Loucy (cell line): ENCODE measurements around the gene PLEKHG4.

Experiments
- CTCF ChIP-seq: fragments of 200-600 bp; sonication (generic); conservative IDR thresholded peaks from 2 replicates; pipeline ENCODE4 v1.5.1; 2014; ENCODE audit warnings: mild to moderate bottlenecking, antibody characterized with exemption, low read length
- EZH2phosphoT487 ChIP-seq: fragments of 200-600 bp; IDR thresholded peaks from 2 replicates; pipeline ENCODE4 v1.6.1; 2018; ENCODE audit warnings: antibody characterized with exemption, mild to moderate bottlenecking, moderate library complexity, borderline replicate concordance

DNA sequence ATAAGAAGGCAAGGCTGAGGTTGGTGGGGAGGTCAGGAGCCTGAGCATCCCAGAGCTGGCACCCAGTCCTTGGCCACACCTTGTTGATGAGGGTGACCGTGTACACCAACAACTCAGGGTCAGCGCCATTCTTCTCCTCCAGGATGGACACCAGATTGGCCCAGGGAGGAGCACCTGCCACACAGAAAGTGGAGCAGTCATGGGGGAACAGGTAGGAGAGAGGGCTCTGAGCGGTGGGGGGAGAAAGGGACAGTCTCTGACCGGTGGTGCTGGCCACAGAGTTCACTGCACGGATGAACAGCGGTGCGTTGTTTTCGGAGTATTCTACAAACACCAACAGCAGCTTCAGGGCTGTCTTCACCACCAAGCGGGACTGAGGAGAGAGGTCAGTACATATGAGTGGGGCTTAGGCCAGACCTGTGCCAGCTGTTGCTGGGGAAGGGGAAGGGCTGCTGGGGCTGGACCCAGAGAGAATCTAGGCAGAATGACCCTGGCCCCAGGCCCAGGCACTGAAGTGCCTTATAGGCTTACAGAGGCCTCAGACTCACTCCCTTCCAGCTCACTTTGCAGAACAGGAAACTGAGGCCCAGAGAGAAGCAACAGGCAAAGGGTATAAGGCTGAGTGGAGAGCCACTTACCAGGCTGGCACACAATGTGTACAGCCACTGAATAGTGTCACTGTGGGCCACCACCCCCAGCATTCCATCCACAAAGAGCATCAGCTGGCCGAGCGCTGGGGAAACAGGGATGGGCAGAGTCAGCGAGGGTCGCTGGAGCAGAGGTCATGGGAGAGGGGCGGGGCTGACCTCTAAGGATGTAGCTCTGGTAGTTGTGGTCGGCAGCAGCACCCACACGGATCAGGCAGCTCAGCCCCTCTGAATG lies 41.7 kb upstream of the PLEKHG4 start:
- no peak for TF ChIP-seq CTCF
- no peak for TF ChIP-seq EZH2phosphoT487
